ENCODE results near the gene RAB20. TPM values are rescaled to one million over a fixed set of nuclear protein-coding genes. Genes with fewer than 3 reads are reported as not detected.
A peak's percentile ranks its signal among the peaks of the same experiment; 100 is the strongest.

The RAB20 gene
- total RNA-seq, 1 experiment from 2014 or later, result 12.3 TPM

DNA sequence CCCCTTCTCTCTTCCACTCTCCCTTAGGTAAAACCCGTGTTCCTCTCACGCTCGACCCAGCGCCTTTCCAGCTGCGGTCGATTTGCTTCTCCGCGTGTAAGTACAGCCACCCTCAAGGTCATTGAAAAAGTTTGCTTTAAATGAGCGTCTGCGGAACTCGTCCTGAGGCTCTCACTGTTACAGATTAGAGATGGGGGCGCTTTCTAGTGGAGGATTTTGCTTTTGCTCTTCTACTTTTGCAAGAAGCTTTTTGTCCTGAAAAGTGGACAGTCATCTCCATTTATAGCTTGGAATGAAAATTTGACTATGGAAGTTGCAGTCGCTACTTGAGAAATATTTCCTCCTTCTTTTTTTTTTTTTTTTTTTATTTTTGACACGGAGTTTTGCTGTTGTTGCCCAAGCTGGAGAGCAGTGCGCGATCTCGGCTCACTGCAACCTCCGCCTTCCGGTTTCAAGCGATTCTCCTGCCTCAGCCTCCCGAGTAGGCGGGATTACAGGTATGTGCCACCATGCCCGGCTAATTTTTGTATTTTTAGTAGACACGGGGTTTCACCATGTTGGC lies 595 bp upstream of the RAB20 start:
- Histone ChIP-seq H3K27ac (ENCODE audit: insufficient read length, low read depth, low read length) (no peak overlapping the region), H3T11ph (ENCODE audit: low read length) (no peak overlapping the region), H3K27me3 (ENCODE audit: insufficient read depth, low read length) (no peaks in the 10 kb centered on the region; the same call in 1 of the 2 replicates), H3K4ac (ENCODE audit: low read depth, low read length) (no peak overlapping the region), H2BK5ac (ENCODE audit: insufficient read length, low read length) (no peak overlapping the region), H4K5ac (ENCODE audit: insufficient read length, low read depth, low read length) (no peak overlapping the region), H3K56ac (ENCODE audit: insufficient read length, low read depth, low read length) (no peak overlapping the region), H2AK5ac (ENCODE audit: insufficient read length, low read length) (no peak overlapping the region), H3K18ac (ENCODE audit: insufficient read length, low read depth, low read length) (no peak overlapping the region), H2BK12ac (ENCODE audit: insufficient read length, low read depth, low read length) (no peak overlapping the region), H3K14ac (ENCODE audit: insufficient read depth, low read length) (0 out of 2 replicates have a peak overlapping the region, but pooled peaks have one; percentile 6), H3K9ac (ENCODE audit: extremely low read depth, insufficient read length, low read length) (peak overlapping the region; percentile 34), H2BK20ac (ENCODE audit: low read depth, low read length, poor library complexity, severe bottlenecking) (no peak overlapping the region), H3K4me1 (ENCODE audit: insufficient read depth, low read length) (peaks cover 13% of the 10 kb centered on the region; the same call in 1 of the 2 replicates), H2BK120ac (ENCODE audit: low read depth, low read length, poor library complexity, severe bottlenecking) (no peak overlapping the region), H3K23ac (ENCODE audit: insufficient read length, low read depth, low read length) (no peak overlapping the region), H2BK15ac (ENCODE audit: low read depth, low read length) (no peak overlapping the region), H3K4me2 (ENCODE audit: insufficient read depth, insufficient read length, low read length) (peak overlapping the region; percentile 52), H2AFZ (ENCODE audit: low read length) (no peak overlapping the region), H3K23me2 (ENCODE audit: insufficient read length, low read depth, low read length, poor library complexity, severe bottlenecking) (peaks cover 4% of the 10 kb centered on the region), H4K91ac (ENCODE audit: insufficient read length, low read depth, low read length) (no peak overlapping the region), H3K9me3 (ENCODE audit: control insufficient read depth, low read depth, low read length) (no peaks in the 10 kb centered on the region), H3K79me2 (ENCODE audit: insufficient read depth, low read length) (peaks cover 5% of the 10 kb centered on the region; the same call in 1 of the 2 replicates), H4K20me1 (ENCODE audit: control insufficient read depth, insufficient read depth, insufficient read length) (no peaks in the 10 kb centered on the region), H4K8ac (replicated peaks; ENCODE audit: insufficient read length, low read depth, low read length) (no peak overlapping the region), H3K79me1 (ENCODE audit: insufficient read depth, low read depth, low read length, poor library complexity, severe bottlenecking) (no peaks in the 10 kb centered on the region)
- Mint-ChIP-seq H3K9me3 (peaks cover 0 to under 1% of the 10 kb centered on the region in 2 experiments; a peak in 1 of 5 replicates), H3K4me1 (peaks cover 29 to 44% of the 10 kb centered on the region in 2 experiments), H3K27ac (no peak overlapping the region), H3K4me3 (peak overlapping the region; percentile 76 to 94), H3K36me3 (ENCODE audit: insufficient read depth in 1 of 3, low read depth in 3 of 3) (peaks cover 3 to 11% (median 4%) of the 10 kb centered on the region in 3 experiments; a peak in 6 of 7 replicates), H3K27me3 (ENCODE audit: low read depth) (peaks cover 15% of the 10 kb centered on the region)
- TF ChIP-seq, protein P1, sequence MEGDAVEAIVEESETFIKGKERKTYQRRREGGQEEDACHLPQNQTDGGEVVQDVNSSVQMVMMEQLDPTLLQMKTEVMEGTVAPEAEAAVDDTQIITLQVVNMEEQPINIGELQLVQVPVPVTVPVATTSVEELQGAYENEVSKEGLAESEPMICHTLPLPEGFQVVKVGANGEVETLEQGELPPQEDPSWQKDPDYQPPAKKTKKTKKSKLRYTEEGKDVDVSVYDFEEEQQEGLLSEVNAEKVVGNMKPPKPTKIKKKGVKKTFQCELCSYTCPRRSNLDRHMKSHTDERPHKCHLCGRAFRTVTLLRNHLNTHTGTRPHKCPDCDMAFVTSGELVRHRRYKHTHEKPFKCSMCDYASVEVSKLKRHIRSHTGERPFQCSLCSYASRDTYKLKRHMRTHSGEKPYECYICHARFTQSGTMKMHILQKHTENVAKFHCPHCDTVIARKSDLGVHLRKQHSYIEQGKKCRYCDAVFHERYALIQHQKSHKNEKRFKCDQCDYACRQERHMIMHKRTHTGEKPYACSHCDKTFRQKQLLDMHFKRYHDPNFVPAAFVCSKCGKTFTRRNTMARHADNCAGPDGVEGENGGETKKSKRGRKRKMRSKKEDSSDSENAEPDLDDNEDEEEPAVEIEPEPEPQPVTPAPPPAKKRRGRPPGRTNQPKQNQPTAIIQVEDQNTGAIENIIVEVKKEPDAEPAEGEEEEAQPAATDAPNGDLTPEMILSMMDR (conservative IDR thresholded peaks at IDR 0.05), result no peak
- no CpG with 5 or more reads among the region's 24 CpGs for WGBS (ENCODE audit: extremely low coverage, insufficient read length, low lambda C conversion rate)
- DNase-seq, result no peak
